GM18502 (cell line): ENCODE measurements around the gene NPHP4.

Experiments
- ATAC-seq: cut with Tn5 transposase; IDR thresholded peaks from one replicate; pipeline ENCODE4 v1.9.1; 2021; ENCODE audit warnings: mild to moderate bottlenecking; ENCODE audit not compliant: unreplicated experiment, poor library complexity

Gene NPHP4

DNA sequence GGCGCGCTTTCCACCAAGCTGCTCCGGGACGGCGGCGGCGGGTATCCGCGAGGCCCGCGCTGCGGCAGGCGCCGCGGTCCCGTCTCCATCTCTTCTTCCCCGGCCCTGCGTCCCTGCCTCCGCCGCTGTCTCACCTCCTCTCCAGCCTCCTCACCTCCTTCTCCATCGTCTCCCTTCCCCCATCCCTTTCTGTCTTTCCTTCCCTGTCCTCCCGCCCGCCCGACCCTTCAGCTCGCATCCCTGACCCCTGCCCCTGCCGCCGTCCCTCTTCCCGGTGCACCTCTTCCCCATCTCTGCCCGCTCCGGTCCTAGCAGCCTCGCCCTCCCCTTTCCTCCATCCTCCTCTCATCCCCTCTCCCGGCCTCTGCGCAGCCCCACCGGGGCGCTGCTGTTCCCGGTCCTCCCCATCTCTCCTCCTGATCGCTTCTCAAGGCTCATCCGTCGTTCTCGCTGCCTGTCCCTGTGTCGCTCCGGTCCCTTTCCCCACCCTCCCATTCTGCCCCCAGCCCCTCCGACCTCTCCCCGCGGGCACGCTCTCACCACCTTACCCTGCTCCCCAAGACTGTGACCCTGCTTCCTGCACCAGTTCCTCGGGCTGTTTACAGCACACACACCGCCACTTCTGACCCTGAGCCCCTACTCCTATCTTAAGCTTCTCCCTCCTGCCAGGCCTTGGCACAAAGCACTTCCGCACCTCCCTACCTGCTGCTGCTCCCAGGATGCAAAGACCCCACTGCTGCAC is 760 bp upstream of the NPHP4 start:
- ATAC-seq, result peak; percentile 10

- ATAC-seq, result peak; percentile 18
These were observed 722 bp downstream of the NPHP4 start for GRCh38 chr1:5991381-5992025.

DNA sequence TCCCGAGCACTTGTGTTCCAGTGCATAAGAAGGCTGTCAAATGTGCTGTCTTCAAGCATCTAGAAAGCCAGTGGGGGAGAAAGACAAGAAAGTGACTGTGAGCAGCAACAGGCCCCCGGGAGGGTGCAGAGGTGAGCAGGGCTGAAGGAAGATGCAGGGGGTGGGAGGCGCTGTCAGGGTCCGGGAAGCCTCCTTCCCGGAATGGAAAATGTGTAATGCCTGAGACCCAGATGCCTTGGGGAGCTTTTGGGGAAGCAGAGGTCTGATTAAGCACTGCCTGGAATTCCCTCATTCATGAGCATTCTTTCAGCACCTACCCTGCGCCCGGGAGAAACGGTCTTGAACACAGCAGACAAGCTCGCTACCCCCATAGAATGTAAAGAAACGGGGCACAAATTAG is 1.3 kb downstream of the NPHP4 start:
- no peak for ATAC-seq

DNA sequence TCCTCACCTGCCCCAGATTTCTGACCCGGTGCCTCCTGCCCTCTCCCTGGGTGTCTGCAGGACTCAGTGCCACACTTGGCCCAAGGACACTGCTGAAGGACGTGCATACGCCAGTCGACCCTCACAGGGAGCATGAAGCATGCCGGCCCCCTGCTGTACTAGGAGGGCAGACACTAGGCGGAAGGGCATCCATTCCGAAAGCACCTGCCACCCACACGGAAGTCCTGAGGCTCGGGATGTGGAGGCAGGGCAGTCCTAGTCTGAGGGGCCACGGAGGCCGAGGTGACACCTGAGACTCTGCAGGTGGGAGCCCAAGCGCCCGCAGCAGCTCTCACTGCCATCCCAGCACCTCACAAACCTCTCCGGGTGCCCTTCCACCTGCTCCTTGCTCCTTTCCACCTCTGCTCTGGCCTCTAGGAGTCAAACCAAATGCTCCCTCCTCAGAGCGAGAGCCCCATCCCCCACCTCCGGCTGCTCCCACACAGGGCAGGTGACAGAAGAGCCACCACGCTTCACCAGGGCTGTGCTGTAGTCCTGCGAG is 2.4 kb downstream of the NPHP4 start:
- ATAC-seq, result no peak

DNA sequence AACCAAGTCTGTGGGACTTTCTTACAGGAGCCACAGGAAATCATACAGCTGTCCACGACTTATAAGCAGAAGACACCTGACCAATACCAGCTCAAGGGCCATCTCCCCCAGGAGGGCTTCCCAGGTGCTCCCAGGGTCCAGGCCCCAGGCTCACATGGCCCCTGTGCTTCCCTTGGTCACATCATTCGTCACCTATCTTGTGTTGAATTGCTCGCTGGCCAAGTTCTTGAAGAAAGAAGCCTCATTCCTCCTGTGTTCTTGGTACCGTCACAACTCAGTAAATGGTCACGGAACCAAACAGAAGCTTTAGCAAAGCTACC is 3.0 kb downstream of the NPHP4 start:
- ATAC-seq, result no peak

DNA sequence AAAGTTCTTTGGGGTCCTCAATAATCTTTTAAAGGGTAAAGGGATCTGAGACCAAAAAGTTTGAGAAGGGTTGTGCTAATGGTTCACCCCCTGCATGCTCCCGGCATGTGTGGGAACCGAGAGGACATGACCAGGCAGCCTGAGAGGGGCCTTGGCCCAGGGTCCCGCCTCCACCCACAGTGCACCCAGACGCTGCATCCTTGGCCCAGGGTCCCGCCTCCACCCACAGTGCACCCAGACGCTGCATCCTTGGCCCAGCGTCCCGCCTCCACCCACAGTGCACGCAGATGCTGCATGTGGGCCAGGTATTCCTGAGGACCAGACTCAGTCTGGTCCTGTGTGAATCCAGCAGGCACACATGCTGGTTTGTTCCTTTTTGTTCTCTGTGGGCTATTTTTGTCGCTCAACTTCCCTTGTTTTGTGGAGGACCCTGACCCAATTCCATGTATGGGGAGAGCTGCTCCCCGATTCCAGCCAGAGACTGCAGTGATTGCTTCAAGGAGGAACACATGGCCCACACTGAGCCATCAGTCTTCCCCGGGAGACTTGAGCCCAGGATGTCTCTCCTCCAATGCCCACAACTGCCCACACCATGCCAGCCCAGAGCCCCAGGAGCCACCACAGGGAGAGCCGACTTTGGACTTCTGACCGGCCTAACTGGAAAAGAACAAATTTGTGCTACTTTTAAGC is 3.5 kb downstream of the NPHP4 start:
- no peak for ATAC-seq

DNA sequence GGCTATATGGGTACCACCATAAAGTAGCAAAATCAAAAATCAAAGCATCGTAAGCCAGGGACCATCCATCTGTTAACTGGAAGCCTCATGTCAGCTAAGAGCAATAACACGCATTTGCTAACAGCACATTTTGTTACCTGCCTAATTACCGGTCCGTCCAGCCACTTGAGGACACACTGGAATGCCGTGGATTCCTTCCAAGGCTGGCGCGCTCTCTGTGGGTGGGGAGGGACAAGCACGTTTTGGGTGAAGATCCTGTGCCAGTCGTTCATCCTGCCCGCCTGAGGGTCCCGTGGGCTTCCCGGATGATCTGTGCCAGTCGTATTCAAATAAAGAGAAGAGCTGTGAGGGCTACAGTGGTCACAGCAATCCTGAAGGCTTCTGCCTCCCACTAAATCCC is 6.2 kb downstream of the NPHP4 start:
- no peak for ATAC-seq

DNA sequence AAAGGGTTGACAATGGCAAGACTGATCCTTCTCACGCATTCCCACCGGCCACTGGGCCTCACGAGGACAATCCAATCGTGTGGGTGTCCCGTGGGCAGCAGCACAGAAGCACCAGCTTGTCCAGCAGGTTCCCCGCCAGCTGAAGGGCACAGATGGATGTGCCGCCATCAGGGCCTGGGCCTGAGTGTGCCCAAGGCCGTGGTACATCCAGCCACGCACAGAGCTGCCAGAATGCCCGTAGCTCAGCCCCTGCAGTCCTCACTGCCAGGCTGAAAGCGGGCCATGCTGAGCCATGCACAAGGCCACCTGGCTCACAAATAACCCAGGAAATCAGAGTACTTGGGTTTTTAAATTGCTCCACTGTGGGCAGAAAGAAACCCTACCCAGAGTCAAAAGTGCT is 7.0 kb downstream of the NPHP4 start:
- ATAC-seq, result no peak

GRCh38 chr1:5983361-5984103 is 8.7 kb downstream of the NPHP4 start:
- ATAC-seq, result no peak

GRCh38 chr1:5982868-5983267 is 9.4 kb downstream of the NPHP4 start:
- no peak for ATAC-seq

DNA sequence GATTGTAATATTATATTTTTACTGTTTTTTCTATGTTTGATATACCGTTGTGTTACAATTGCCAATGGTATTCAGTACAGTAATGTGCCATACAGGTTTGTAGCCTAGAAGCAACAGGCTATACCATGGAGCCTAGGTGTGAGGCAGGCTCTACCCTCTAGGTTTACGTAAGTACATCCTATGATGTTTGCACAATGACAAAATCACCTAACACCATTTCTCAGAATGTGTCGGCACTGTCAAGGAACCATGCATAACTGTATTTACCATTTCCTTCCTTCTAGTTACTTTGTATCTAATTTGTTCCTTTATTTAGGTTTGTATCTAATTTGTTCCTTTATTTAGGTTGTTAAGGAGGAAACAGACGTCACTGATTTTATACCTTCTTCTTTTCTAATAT is 9.9 kb downstream of the NPHP4 start:
- no peak for ATAC-seq

DNA sequence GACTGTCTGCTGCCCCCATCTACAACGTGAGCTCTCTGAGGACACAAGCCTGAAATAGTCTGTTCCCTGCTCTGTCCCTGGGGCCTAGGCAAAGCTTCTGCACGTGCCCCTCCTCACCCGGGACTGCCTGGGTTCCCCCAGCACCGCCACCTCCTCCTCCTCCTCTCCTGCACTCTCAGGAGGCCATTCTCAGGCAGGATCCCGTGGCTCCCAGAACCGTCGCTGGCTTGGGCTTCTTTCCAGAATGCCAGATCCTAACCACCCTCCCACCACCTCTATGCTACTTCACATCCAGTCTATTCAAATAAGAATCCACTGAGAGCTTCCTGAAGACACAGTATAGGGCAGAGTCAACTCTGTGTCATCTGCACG is 11.2 kb downstream of the NPHP4 start:
- no peak for ATAC-seq

DNA sequence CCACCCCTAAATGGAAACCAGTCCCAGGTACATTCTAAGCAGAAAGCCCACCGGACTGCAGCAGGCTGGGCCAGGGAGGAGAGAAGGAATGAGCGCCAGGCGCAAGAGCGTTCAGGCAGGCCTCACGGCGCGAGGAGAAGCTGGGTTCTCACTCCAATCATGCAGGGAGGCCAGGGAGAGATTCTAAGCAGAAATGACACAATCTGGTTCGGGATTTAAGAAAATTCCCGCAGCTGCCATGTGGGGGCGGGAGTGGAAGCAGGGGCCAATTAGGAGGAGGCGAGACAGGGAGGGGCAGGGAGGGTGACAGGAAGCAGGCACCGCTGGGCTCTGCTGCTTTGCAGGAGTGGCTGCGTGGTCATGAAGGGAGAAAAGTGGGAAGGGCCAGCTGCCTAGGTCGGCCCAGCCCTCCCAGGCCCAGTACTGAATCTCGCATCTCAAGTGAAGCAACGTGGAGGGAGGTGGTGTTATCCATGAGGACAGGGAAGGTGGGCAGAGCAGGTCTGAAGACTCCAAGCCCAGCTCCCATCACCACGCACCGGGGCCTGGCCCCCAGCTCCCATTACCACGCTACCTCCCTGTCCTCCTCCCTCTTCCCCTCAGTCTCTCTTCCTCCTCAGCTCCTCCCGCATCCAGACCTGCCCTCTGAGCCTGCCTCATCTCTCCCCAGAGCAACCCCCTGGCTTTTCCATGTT is 11.8 kb downstream of the NPHP4 start:
- no peak for ATAC-seq

DNA sequence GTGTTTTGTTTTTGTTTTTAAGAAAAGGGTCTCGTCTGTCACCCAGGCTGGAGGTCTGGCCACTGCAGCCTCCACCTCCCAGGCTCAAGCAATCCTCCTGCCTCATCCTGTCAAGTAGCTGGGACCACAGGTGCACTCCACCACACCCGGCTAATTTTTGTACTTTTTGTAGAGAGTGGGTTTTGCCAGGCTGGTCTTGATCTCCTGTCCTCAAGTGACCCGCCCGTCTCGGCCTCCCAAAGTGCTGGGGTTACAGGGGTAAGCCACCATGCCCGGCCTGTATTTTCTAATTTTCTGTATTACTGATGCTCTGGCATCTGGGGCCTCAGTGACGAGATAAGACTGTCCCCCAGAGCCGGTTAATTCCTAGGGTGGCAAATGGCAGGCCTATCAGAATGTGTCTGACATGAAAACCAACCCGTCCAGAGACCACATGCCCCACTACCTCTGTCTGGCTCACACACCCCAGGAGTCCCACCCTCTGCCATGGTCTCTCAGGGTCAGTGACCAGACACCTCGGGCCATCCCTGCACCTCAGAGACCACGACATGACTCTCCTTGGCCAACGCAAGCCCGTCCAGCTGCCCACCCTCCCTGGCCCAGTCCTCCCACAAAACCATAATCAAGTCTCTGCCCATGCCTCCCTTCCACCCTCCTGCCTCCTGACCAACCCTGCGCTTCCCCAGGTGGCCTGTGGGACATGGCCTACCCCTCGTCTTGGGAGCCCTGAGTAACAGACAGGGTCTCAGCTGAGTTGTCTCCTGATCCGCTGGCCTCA is 12.5 kb downstream of the NPHP4 start:
- no peak for ATAC-seq

DNA sequence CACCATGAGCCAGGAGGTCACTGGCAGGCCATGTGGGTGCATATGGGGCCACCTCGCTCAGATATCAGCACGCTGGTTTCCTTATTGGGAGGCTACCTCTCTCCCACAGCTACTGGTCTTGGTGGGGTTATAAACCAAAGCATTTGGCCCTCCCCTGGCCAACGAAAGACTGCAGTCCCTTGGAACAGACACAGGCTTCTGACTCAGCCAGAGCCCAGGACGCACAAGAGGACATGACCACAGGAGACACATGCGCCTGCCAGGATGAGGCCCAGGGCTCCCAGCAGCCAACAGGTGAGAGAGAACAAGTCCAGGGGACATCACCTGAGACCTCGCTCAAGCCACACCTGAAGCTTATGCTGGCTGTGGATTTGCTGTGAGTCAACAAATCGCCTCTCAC is 13.8 kb downstream of the NPHP4 start:
- ATAC-seq, result no peak

DNA sequence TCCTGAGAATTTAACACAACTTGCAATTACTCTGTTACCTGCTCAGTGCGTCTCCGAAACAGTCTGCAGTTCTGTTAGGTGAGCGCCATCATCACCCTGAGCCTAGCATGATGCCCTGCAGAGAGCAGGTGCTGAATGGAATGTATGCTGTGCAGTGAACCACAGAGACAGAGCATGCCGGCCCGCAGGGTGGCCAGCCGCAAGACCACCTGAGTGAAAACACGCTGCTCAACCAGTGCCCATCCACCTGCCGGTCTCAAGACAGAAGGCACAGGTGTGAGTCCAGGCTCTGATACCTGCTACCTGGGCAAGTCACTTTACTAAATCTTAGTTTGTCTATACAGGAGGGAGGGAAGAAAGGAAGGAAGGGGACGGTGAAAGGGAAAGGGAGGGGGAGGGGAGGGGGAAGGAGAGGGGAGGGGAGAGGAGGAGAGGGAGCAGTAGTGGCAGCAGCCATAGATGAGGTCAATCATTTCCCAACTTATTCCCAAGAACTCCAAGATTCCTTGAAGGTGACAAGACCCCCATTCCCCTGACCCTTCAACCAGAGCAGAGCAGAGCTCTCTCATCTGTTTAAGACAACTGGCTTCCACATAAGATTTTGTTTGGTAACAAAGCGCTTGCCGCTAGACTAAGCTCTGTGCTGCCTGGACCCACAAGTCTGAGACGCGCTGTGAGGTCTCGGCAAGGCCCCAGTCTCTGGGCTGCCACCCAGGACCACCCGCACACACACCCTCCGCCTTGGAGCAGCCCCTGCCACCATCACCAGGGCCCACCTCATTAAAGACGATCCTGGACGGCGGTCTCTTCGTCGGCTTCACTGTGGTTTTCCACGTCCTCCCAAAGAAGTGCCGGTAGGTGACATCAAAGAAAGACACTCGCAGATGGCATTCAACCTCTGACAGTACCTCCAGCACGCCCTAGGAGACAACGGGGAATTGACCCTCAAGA is 14.5 kb downstream of the NPHP4 start:
- no peak for ATAC-seq

DNA sequence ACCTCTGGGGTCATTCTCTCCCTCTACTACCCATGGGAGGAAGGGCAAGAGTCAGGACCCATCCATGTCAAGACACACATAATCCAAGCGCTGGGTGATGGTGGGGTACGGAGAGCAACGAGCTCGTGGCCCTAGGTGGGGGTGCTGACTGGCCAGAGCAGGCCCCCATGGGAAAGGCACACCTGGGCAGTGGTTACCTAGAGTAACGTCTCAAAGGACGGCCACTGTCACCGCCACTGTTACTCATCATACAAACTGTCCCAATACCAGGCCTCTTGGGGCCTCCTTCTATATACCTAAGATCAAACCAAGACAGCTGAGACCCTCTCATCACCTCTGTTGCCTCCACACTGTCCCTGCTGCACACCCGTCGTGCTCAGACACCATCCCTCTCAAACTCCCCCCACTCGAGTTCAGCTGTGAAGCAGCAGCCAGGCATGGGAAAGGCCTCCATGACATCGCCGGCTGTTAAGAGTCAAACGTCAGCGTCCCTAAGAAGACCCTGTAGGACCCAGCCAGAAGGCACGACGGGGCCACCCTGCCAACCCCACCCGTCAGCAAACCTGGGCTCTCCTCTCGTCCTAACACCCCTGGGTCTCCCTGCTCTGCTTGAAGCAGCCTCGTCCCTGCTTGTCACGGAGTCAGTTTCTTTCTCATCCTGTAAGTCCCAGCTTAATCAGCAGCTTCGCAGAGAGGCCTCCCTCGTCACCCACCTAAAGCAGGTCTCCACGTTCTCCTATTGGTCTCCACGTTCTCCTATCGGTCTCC is 15.3 kb downstream of the NPHP4 start:
- ATAC-seq, result no peak

GRCh38 chr1:5976231-5976630 is 16.0 kb downstream of the NPHP4 start:
- ATAC-seq, result no peak
